Common myeloid progenitor, CD34-positive (primary cell): ENCODE results near the gene FOXJ3.
A peak's percentile ranks its signal among the peaks of the same experiment; 100 is the strongest.

ENCODE experiments used
- CTCF ChIA-PET: fragments of 350-600 bp; sonication (Branson Sonifier 250); formaldehyde crosslinking; loops from one replicate; lab custom pipeline; 2021; ENCODE audit warnings: antibody characterized with exemption; lab: Charles Lee
- POLR2A ChIA-PET: fragments of 350-600 bp; sonication (Branson Sonifier 250); formaldehyde crosslinking; loops from one replicate; lab custom pipeline; 2021; ENCODE audit warnings: antibody characterized with exemption; lab: Charles Lee
- DNase-seq, 3 donors: peaks; one replicate each; pipeline versions ENCODE4 v3.0.0 to v3.0.0-alpha.2; 2013
- H3K27ac ChIP-seq, 2 experiments: 1 replicate in 1 of 2; 2 replicates in 1 of 2; pipeline ENCODE4 v1.7.0; 2013; ENCODE audit warnings: inconsistent platforms in 2 of 2, low read length in 2 of 2, mild to moderate bottlenecking in 2 of 2, low read depth in 1 of 2, moderate library complexity in 1 of 2; ENCODE audit not compliant: severe bottlenecking in 2 of 2, insufficient read depth in 1 of 2, poor library complexity in 1 of 2
- H3K27me3 ChIP-seq, 5 experiments: replicated peaks in 2 of 5; 1 replicate in 3 of 5; 2 replicates in 2 of 5; pipeline versions ENCODE4 v1.6.1 to v1.7.0; 2013; ENCODE audit warnings: low read length in 4 of 5, mild to moderate bottlenecking in 2 of 5, moderate library complexity in 2 of 5, inconsistent platforms in 1 of 5; ENCODE audit not compliant: insufficient read depth in 5 of 5, control insufficient read depth in 4 of 5
- H3K36me3 ChIP-seq, 4 experiments: 1 replicate in 2 of 4; 2 replicates in 2 of 4; pipeline versions ENCODE4 v1.6.1 to v1.7.0; 2013; ENCODE audit warnings: low read length in 3 of 4, control low read depth in 1 of 4, mild to moderate bottlenecking in 1 of 4; ENCODE audit not compliant: control insufficient read depth in 4 of 4, insufficient read depth in 4 of 4
- H3K4me1 ChIP-seq, 4 experiments: 1 replicate in 3 of 4; 2 replicates in 1 of 4; pipeline versions ENCODE4 v1.6.1 to v1.7.1; 2013; ENCODE audit warnings: low read length in 3 of 4, mild to moderate bottlenecking in 3 of 4, control low read depth in 1 of 4, inconsistent platforms in 1 of 4, moderate library complexity in 1 of 4; ENCODE audit not compliant: control insufficient read depth in 4 of 4, insufficient read depth in 4 of 4; ENCODE audit errors: control extremely low read depth in 1 of 4
- H3K4me3 ChIP-seq, 7 experiments: 1 replicate in 4 of 7; 2 replicates in 3 of 7; pipeline versions ENCODE4 v1.5.1 to v1.7.0; 2013; ENCODE audit warnings: mild to moderate bottlenecking in 7 of 7, low read length in 6 of 7, moderate library complexity in 6 of 7, inconsistent platforms in 2 of 7, low read depth in 2 of 7, control low read depth in 1 of 7; ENCODE audit not compliant: insufficient read depth in 4 of 7, control insufficient read depth in 1 of 7; ENCODE audit errors: extremely low read depth in 1 of 7
- H3K9me3 ChIP-seq, 5 experiments: 1 replicate in 4 of 5; 2 replicates in 1 of 5; pipeline versions ENCODE4 v1.6.1 to v1.7.1; 2013; ENCODE audit warnings: low read length in 4 of 5, mild to moderate bottlenecking in 2 of 5, inconsistent platforms in 1 of 5, low read depth in 1 of 5, moderate library complexity in 1 of 5; ENCODE audit not compliant: control insufficient read depth in 4 of 5, insufficient read depth in 2 of 5; ENCODE audit errors: control extremely low read depth in 1 of 5
- WGBS: methylation state at CpG from one replicate; pipeline ENCODE4 v1.1.5; 2013; ENCODE audit not compliant: insufficient coverage; 5-methylcytosine and 5-hydroxymethylcytosine counted together

The FOXJ3 gene

DNA sequence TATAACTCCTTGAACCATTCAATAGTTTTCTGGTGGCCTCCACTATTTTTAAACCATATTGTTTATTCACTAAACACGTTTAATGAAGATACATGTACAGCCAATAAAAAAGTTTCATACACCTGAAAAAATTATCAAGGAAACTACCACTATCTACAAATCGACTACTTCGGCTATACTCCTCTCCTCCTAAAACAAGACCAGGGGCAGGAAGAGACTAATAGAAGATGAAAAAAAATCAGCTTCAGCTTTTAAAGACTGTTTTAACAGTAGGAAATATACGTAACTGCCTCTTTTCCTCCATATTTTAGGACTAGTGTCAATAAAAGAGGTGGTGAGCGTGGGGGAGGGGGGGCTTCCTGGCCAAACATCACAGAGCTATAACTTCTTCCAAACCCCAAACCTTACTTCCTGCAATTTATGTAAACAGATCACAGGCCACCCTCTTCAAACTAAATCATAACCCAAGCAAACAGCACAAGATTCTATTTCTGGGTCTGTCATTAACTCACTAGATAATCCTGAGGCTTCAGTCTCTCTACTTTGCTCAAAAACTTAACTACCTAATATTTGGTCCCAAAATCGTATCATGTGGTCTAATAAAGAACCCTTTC, 15.1 kb downstream of the FOXJ3 start:
- Histone ChIP-seq H3K9me3 (no peaks in the 10 kb centered on the region), H3K4me3 (peak overlapping the region in 6 of 7 experiments; percentile 47 to 69 (median 52)), H3K27ac (peak overlapping the region; percentile 64 to 81), H3K36me3 (peaks cover 0 to 3% (median 0%) of the 10 kb centered on the region in 4 experiments), H3K4me1 (peaks cover 27 to 74% (median 52%) of the 10 kb centered on the region in 4 experiments), H3K27me3 (no peaks in the 10 kb centered on the region)
- POLR2A ChIA-PET: interaction anchor here (1.2 kb wide), 1 partner anchor 14 kb away, joined by 4 read pairs; no protein-coding TSS in a partner anchor
- DNase-seq: peak in 2 of 3 donors; percentile 54 to 68
- CTCF ChIA-PET: interaction anchor here (1.4 to 2.1 kb wide), 3 partner anchors 13 to 18 kb away, joined by 4 to 16 read pairs (median 7); no protein-coding TSS in a partner anchor
- no CpG with 5 or more reads among the region's 6 CpGs for WGBS

DNA sequence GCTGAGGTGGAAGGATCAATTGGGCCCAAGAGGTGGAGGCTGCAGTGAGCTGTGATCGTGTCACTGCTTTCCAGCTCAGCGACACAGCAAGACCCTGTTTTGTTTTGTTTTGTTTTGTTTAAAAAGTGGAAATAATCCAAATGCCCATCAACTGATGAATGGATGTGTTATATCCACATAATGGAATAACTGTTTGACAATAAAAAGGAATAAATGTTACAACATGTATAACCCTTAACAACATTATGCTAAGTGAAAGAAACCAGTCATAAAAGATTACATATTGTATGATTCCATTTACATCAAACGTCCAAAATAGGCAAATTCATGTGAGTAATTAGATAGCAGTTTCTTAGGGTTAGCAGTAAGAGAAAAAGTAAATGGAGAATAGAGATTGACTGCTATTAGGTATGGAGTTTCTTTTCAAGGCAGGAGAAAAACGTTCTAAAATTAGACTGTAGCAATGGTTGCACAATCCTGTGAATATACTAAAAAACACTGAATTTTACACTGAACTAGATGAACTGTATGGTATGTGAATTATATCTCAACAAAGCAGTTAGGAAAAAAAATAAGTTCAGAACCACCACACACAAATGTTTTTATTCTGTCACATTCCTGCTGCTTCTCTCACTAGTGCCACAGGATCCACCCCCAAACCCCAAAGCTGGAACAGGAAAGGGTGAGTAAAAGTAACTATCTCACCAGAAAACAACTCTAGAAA, 15.7 kb downstream of the FOXJ3 start:
- H3K9me3 ChIP-seq: no peaks in the 10 kb centered on the region
- POLR2A ChIA-PET: interaction anchor here (1.2 kb wide), 1 partner anchor 15 kb away, joined by 4 read pairs; no protein-coding TSS in a partner anchor
- peak overlapping the region; percentile 64 to 81 for H3K27ac ChIP-seq
- DNase-seq: peak in 2 of 3 donors; percentile 32 to 45
- CTCF ChIA-PET: interaction anchor here (1.4 to 2.1 kb wide), 3 partner anchors 12 to 17 kb away, joined by 4 to 16 read pairs (median 7); no protein-coding TSS in a partner anchor
- peak overlapping the region in 6 of 7 experiments; percentile 47 to 69 (median 52) for H3K4me3 ChIP-seq
- peaks cover 0 to 3% (median 0%) of the 10 kb centered on the region in 4 experiments for H3K36me3 ChIP-seq
- 80% methylated on average over 1 of the region's 4 CpGs for WGBS
- H3K27me3 ChIP-seq: no peaks in the 10 kb centered on the region
- H3K4me1 ChIP-seq: peaks cover 27 to 80% (median 53%) of the 10 kb centered on the region in 4 experiments

DNA sequence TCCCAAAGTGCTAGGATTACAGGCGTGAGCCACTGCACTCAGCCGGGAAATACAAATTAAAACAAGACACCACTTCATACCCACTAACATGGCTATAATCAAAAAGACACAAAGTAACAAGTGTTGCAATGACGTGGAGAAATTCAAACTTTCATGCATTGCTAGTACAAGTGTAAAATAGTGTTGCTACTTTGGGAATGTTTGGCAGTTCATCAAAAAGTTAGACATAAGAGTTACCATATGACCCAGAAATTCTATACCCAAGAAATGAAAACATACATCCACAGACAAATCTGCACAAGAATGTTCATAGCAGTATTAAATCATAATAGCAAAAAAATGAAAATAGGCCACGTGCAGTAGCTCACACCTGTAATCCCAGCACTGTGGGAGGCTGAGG, 16.4 kb downstream of the FOXJ3 start:
- no peaks in the 10 kb centered on the region for H3K27me3 ChIP-seq
- CTCF ChIA-PET: no interaction called here
- peaks cover 27 to 79% (median 54%) of the 10 kb centered on the region in 4 experiments for H3K4me1 ChIP-seq
- no peaks in the 10 kb centered on the region for H3K9me3 ChIP-seq
- peaks cover 0 to 3% (median 0%) of the 10 kb centered on the region in 4 experiments for H3K36me3 ChIP-seq
- H3K4me3 ChIP-seq: peak overlapping the region in 1 of 7 experiments; percentile 69
- 92% methylated on average over 2 of the region's 4 CpGs for WGBS
- no peak for DNase-seq
- H3K27ac ChIP-seq: peak overlapping the region in 1 of 2 experiments; percentile 81
- POLR2A ChIA-PET: no interaction called here

DNA sequence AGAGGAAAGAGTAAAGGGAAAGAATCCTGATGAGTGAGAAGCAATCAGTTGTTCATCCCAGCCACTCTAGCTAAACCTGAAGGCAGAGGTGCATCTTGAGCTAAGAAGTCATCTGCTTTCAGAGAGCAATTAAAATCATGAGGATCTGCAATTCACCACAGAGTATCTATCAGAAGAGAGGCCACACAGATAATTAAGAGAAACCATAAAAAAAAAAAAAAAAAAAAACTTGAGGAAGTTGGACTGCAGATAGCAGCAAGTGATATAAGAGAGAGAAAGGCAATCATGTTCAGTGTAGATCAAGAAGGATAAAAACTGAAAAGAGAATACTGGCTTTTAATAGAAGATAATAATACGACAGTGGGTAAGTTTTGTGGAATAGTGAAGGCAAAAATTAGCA, 17.7 kb downstream of the FOXJ3 start:
- CTCF ChIA-PET: interaction anchor here (1.7 to 2.7 kb wide), 3 partner anchors 15 to 144 kb away, joined by 4 to 11 read pairs (median 9); partner anchors contain the start of gene FOXJ3

DNA sequence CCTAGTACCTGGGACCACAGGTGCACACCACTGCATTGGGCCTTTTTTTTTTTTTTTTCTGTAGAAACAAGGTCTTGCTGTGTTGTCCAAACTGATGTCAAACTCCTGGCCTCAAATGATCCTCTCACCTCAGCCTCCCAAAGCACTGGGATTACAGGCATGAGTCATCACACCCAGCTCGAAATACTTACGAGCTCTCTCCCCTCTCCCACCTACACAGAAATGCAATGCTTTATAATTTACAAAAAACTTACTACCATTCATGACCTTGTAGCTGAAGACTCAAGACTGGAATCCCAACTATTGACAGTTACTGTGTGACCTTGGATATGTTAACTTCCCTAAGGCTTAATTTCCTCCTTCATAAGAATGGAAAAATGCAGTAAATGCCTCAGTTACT, 18.7 kb downstream of the FOXJ3 start:
- ChIA-PET CTCF (interaction anchor here (0.9 to 2.7 kb wide), 12 partner anchors 10 to 172 kb away, joined by 3 to 11 read pairs (median 4); partner anchors contain the start of gene FOXJ3), POLR2A (no interaction called here)
- H3K4me1 ChIP-seq: peaks cover 22 to 65% (median 45%) of the 10 kb centered on the region in 4 experiments
- H3K36me3 ChIP-seq: no peaks in the 10 kb centered on the region
- no peaks in the 10 kb centered on the region for H3K9me3 ChIP-seq
- peak in 1 of 3 donors; percentile 13 for DNase-seq
- no peak overlapping the region for H3K27ac ChIP-seq
- H3K27me3 ChIP-seq: no peaks in the 10 kb centered on the region
- H3K4me3 ChIP-seq: no peak overlapping the region
- no CpG with 5 or more reads among the region's 2 CpGs for WGBS

More for the DNA sequence above, 17.7 kb downstream of the FOXJ3 start:
- H3K4me1 ChIP-seq: peaks cover 25 to 71% (median 51%) of the 10 kb centered on the region in 4 experiments
- H3K4me3 ChIP-seq: peak overlapping the region in 1 of 7 experiments; percentile 54
- POLR2A ChIA-PET: interaction anchor here (0.5 kb wide), 1 partner anchor 935 kb away, joined by 3 read pairs; no protein-coding TSS in a partner anchor
- H3K27me3 ChIP-seq: no peaks in the 10 kb centered on the region
- 17% methylated on average over 1 of the region's 1 CpG for WGBS
- no peaks in the 10 kb centered on the region for H3K36me3 ChIP-seq
- peak in 2 of 3 donors; percentile 21 to 44 for DNase-seq
- H3K9me3 ChIP-seq: no peaks in the 10 kb centered on the region
- H3K27ac ChIP-seq: no peak overlapping the region

DNA sequence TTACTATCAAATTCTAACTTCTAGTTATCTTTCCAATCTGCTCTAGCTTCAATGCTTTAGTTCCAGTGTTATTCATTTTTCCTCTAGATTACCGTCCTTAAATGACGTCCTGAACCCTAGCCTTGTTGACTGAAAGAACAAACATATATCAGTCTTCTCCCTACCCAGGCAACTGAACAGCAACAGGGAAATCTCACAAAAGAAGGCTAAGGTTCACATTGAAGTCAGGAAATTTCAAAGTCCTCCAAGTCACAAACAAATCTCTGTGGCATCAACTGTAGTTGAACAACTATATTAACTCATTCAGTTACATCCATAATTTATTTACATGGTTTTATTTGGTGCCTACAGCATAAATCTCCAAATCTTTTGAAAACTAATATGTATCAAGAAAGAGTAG, 19.5 kb downstream of the FOXJ3 start:
- CTCF ChIA-PET: interaction anchor here (0.6 to 2.7 kb wide), 12 partner anchors 9 to 195 kb away, joined by 3 to 11 read pairs (median 4); partner anchors contain the start of gene FOXJ3
- Histone ChIP-seq H3K27me3 (no peaks in the 10 kb centered on the region), H3K36me3 (peaks cover 0 to 2% (median 0%) of the 10 kb centered on the region in 4 experiments), H3K27ac (no peak overlapping the region), H3K4me1 (peaks cover 19 to 59% (median 37%) of the 10 kb centered on the region in 4 experiments), H3K9me3 (no peaks in the 10 kb centered on the region), H3K4me3 (no peak overlapping the region)
- no peak for DNase-seq
- 95% methylated on average over 2 of the region's 2 CpGs for WGBS
- POLR2A ChIA-PET: no interaction called here
